HCT116 (cell line): ENCODE measurements around the gene ABCA3. TPM values are rescaled to one million over a fixed set of nuclear protein-coding genes. Genes with fewer than 3 reads are reported as not detected.

Experiments used
- ATAC-seq: fragments of 200-7000 bp; cut with Tn5 transposase; 2 replicates; pipeline ENCODE4 v1.9.1; 2020; ENCODE audit warnings: mild to moderate bottlenecking, moderate library complexity
- BruUV-seq: library from RNA; stranded (reverse); fragments of 400-500 nt; replicated peaks from 2 replicates; lab custom pipeline; 2021; lab: Mats Ljungman, UMichigan
- CTCF ChIA-PET: fragments of 300-600 bp; sonication (Branson Sonifier 250); formaldehyde crosslinking; loops from one replicate; lab custom pipeline; 2021; ENCODE audit warnings: antibody characterized with exemption; lab: Charles Lee
- POLR2A ChIA-PET: fragments of 300-600, 350-600 bp; sonication (Branson Sonifier 250); formaldehyde crosslinking; loops from one replicate; lab custom pipeline; 2021; ENCODE audit warnings: antibody characterized with exemption; lab: Charles Lee
- RAD21 ChIA-PET, 2 experiments: fragments of 300-600 bp; sonication (Branson Sonifier 250); formaldehyde crosslinking; loops; one replicate each; lab custom pipeline; 2023; ENCODE audit warnings: low total read pairs in 2 of 2; ENCODE audit not compliant: uncharacterized antibody in 2 of 2, unreplicated experiment in 2 of 2, low non-redundant PET in 1 of 2; lab: Charles Lee
- DNase-seq: peaks from one replicate; pipeline ENCODE4 v3.0.0-alpha.2; 2010; ENCODE audit warnings: low read depth, low spot score
- H2AFZ ChIP-seq: fragments of 200-600 bp; shearing (Covaris generic), sonication (generic); 2 replicates; pipeline ENCODE4 v1.6.1; 2017; ENCODE audit warnings: low read depth, mixed run types, mixed read lengths, antibody characterized with exemption, low read length; ENCODE audit not compliant: poor library complexity, severe bottlenecking
- H3K27ac ChIP-seq: 2 replicates; pipeline ENCODE4 v1.5.1; 2012; ENCODE audit warnings: low read depth, low read length
- H3K27me3 ChIP-seq: fragments of 200-600 bp; sonication (generic); 2 replicates; pipeline ENCODE4 v1.6.1; 2016; ENCODE audit warnings: mixed run types, low read length, mixed read lengths; ENCODE audit not compliant: insufficient read depth
- H3K36me3 ChIP-seq, 2 experiments: fragments of 200-500 bp in 1 of 2; fragments of 200-600 bp in 1 of 2; sonication (Bioruptor generic) in 1 of 2; sonication (generic) in 1 of 2; 2 replicates each; pipeline versions ENCODE4 v1.5.1 to v1.6.1; 2014 to 2016; ENCODE audit warnings: low read length in 2 of 2, inconsistent platforms in 1 of 2, mixed read lengths in 1 of 2, mixed run types in 1 of 2; ENCODE audit not compliant: insufficient read depth in 2 of 2, control insufficient read depth in 1 of 2
- H3K4me1 ChIP-seq, 2 experiments: fragments of 200-600 bp in 1 of 2; sonication (generic) in 1 of 2; 2 replicates each; pipeline versions ENCODE4 v1.5.1 to v1.6.1; 2012 to 2017; ENCODE audit warnings: low read length in 2 of 2, inconsistent platforms in 1 of 2, mild to moderate bottlenecking in 1 of 2, mixed read lengths in 1 of 2, mixed run types in 1 of 2, moderate library complexity in 1 of 2; ENCODE audit not compliant: insufficient read depth in 2 of 2, control insufficient read depth in 1 of 2
- H3K4me2 ChIP-seq: fragments of 200-600 bp; sonication (generic); 2 replicates; pipeline ENCODE4 v1.6.1; 2017; ENCODE audit warnings: mixed run types, low read length, mixed read lengths
- H3K4me3 ChIP-seq, 2 experiments: fragments of 200-600 bp in 1 of 2; sonication (generic) in 1 of 2; replicated peaks in 1 of 2; 2 replicates each; pipeline ENCODE4 v1.5.1; 2011 to 2016; ENCODE audit warnings: low read length in 2 of 2, control low read depth in 1 of 2, low read depth in 1 of 2, mild to moderate bottlenecking in 1 of 2, mixed read lengths in 1 of 2, mixed run types in 1 of 2
- H3K79me2 ChIP-seq: fragments of 200-600 bp; sonication (generic); 2 replicates; pipeline ENCODE4 v1.6.1; 2017; ENCODE audit warnings: mild to moderate bottlenecking, mixed run types, low read length, moderate library complexity, mixed read lengths; ENCODE audit not compliant: insufficient read depth
- H3K9ac ChIP-seq: fragments of 200-600 bp; sonication (generic); 2 replicates; pipeline ENCODE4 v1.6.1; 2016; ENCODE audit warnings: low read length, mixed read lengths
- H3K9me2 ChIP-seq: fragments of 200-600 bp; sonication (generic), shearing (Covaris generic); 2 replicates; pipeline ENCODE4 v1.6.1; 2017; ENCODE audit warnings: mixed run types, mild to moderate bottlenecking, moderate library complexity; ENCODE audit not compliant: insufficient read depth
- H3K9me3 ChIP-seq, 2 experiments: fragments of 200-500 bp in 1 of 2; fragments of 200-600 bp in 1 of 2; sonication (Bioruptor generic) in 1 of 2; sonication (generic) in 1 of 2; 2 replicates each; pipeline ENCODE4 v1.6.1; 2014 to 2017; ENCODE audit warnings: low read length in 2 of 2, mixed read lengths in 2 of 2, inconsistent platforms in 1 of 2, low read depth in 1 of 2, mild to moderate bottlenecking in 1 of 2, mixed run types in 1 of 2, moderate library complexity in 1 of 2; ENCODE audit not compliant: control insufficient read depth in 1 of 2, insufficient read depth in 1 of 2
- H4K20me1 ChIP-seq: fragments of 200-600 bp; sonication (generic), shearing (Covaris generic); 2 replicates; pipeline ENCODE4 v1.6.1; 2017; ENCODE audit warnings: mixed run types, mild to moderate bottlenecking, moderate library complexity; ENCODE audit not compliant: insufficient read depth
- ATF3 ChIP-seq: IDR thresholded peaks from 2 replicates; pipeline ENCODE4 v1.6.1; 2012
- CBX3 ChIP-seq: IDR thresholded peaks from 2 replicates; pipeline ENCODE4 v1.6.1; 2012; ENCODE audit warnings: low read depth
- EZH2 ChIP-seq: fragments of 200-600 bp; sonication (generic); IDR thresholded peaks from 2 replicates; pipeline ENCODE4 v1.6.1; 2017; ENCODE audit warnings: antibody characterized with exemption, mixed run types
- EZH2phosphoT487 ChIP-seq: fragments of 200-600 bp; IDR thresholded peaks from 2 replicates; pipeline ENCODE4 v1.6.1; 2018; ENCODE audit warnings: antibody characterized with exemption, borderline replicate concordance
- FOSL1 ChIP-seq: IDR thresholded peaks from 2 replicates; pipeline ENCODE4 v1.6.1; 2012; ENCODE audit warnings: low read depth
- JUND ChIP-seq: IDR thresholded peaks from 2 replicates; pipeline ENCODE4 v1.6.1; 2012
- POLR2A ChIP-seq: IDR thresholded peaks from 2 replicates; pipeline ENCODE4 v1.7.0; 2011; ENCODE audit warnings: borderline replicate concordance; ENCODE audit not compliant: insufficient read depth, insufficient read length; ENCODE audit errors: extremely low read depth
- POLR2AphosphoS5 ChIP-seq: IDR thresholded peaks from 2 replicates; pipeline ENCODE4 v1.6.1; 2011; ENCODE audit warnings: mild to moderate bottlenecking, low read depth, low read length, moderate library complexity
- RAD21 ChIP-seq: IDR thresholded peaks from 2 replicates; pipeline ENCODE4 v1.6.1; 2012; ENCODE audit warnings: low read depth, mild to moderate bottlenecking
- SRF ChIP-seq: IDR thresholded peaks from 2 replicates; pipeline ENCODE4 v1.6.1; 2012; ENCODE audit warnings: low read depth
- TCF7L2 ChIP-seq: IDR thresholded peaks from 2 replicates; pipeline ENCODE4 v1.7.0; 2011; ENCODE audit warnings: borderline replicate concordance, inconsistent platforms; ENCODE audit not compliant: insufficient read depth, insufficient read length; ENCODE audit errors: extremely low read depth
- ZFX ChIP-seq: fragments of 450-650 bp; IDR thresholded peaks from 2 replicates; pipeline ENCODE4 v1.6.1; 2017
- ZNF274 ChIP-seq: fragments of 200-500 bp; sonication (Bioruptor generic); IDR thresholded peaks from 2 replicates; pipeline ENCODE4 v1.6.1; 2014; ENCODE audit warnings: mild to moderate bottlenecking, low read depth, low read length, inconsistent platforms
- intact Hi-C: fragments of 100-400 bp; cut with micrococcal nuclease; formaldehyde crosslinking; loops from 2 replicates; pipeline ENCODE4 v1.10.0; 2022
- total RNA-seq: library from RNA; stranded (reverse); gene quantifications from one replicate; pipeline ENCODE4 v1.2.1, GENCODE V29; 2021; ENCODE audit not compliant: unreplicated experiment
- TF ChIP-seq, protein P1 (sequence below): IDR thresholded peaks from 2 replicates; pipeline ENCODE4 v1.6.1; 2011; ENCODE audit warnings: mild to moderate bottlenecking, low read length, moderate library complexity; ENCODE audit not compliant: insufficient replicate concordance; ENCODE audit errors: extremely low read depth
- TF ChIP-seq, protein P2 (sequence below): IDR thresholded peaks from 2 replicates; pipeline ENCODE4 v1.6.1; 2012

ABCA3 gene
- total RNA-seq, 1 experiment from 2014 or later = 5.4 TPM

DNA sequence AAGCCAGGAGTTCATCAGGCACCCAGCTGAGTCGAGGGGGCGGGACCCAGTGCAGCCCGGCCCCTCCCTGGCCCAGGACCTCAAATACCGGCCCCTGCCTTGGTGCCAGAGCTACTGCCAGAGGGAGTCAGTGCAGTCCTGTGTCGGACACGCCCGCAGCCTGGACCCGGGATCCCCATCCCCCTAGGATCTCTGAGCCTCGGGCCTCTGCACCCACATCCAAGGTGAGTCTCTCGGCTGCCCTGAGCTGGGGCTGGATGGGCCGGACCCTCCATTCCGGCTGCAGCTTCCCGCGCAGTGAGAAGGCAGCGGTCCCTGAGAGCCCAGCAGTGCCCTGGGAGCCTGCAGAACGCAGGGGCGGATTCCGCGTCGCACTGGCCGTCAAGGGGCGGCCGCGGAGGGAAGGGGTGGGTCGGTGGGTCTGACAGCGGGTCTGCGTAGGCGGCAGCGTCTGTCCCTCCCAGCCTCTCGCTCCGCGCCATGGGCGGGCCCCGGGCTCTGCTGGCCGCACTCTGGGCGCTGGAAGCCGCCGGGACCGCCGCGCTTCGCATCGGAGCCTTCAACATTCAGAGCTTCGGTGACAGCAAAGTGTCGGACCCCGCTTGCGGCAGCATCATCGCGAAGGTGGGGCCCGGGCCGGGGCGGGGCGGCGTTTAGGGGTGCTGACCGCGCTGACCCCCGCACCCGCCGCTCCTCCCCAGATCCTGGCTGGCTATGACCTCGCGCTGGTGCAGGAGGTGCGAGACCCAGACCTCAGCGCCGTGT, 104.0 kb downstream of the ABCA3 start, which contains the start of gene DNASE1L2 (continued):
- TF ChIP-seq, protein P1, sequence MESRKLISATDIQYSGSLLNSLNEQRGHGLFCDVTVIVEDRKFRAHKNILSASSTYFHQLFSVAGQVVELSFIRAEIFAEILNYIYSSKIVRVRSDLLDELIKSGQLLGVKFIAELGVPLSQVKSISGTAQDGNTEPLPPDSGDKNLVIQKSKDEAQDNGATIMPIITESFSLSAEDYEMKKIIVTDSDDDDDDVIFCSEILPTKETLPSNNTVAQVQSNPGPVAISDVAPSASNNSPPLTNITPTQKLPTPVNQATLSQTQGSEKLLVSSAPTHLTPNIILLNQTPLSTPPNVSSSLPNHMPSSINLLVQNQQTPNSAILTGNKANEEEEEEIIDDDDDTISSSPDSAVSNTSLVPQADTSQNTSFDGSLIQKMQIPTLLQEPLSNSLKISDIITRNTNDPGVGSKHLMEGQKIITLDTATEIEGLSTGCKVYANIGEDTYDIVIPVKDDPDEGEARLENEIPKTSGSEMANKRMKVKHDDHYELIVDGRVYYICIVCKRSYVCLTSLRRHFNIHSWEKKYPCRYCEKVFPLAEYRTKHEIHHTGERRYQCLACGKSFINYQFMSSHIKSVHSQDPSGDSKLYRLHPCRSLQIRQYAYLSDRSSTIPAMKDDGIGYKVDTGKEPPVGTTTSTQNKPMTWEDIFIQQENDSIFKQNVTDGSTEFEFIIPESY = no peak
- no peak for TF ChIP-seq POLR2AphosphoS5
- TF ChIP-seq CBX3 = no peak
- TF ChIP-seq FOSL1 = no peak
- no peak for TF ChIP-seq EZH2
- no peak for TF ChIP-seq ZFX
- no peak for TF ChIP-seq SRF
- TF ChIP-seq ATF3 = no peak

DNA sequence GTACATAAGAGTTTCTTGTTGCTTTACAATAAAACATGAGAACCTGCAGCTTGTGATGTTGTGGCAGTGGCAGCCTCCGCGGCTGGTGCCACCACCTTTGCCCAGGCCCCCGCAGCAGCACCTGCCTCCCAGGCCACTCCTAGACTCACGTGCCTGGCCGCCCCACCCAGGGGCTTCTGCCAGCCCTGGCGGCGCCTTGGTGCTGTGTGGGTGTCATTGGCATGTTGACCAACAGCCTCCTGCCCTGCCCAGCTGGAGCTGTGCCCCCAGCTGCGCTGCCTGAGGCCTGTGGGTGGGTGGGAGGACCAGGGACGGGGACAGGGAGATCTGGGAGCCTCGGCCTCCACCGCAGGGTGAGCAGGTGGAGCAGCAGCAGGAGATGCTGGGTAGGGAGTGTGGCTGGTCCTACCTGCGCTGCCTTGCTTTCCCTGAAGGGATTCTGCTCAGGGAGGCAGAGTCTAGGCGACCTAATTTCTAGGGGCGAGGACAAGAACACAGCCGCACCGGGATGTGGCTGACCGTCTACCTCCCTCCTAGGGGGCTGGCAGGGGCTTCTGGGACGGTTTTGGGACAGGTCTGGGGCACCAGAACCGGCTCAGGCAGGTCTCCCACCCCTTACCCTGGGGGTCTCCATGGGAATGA, 104.7 kb downstream of the ABCA3 start:
- no peaks in the 10 kb centered on the region for H3K9me2 ChIP-seq
- H3K4me1 ChIP-seq = peaks cover 0 to 14% of the 10 kb centered on the region in 2 experiments; a peak in 3 of 4 replicates
- H3K36me3 ChIP-seq = peaks cover 3% of the 10 kb centered on the region in 2 experiments; a peak in 1 of 4 replicates
- ChIA-PET POLR2A (interaction anchor here (1.2 kb wide), 1 partner anchor 16 kb away, joined by 3 read pairs; the partner anchor contains the start of gene ECI1), RAD21 (no interaction called here), CTCF (no interaction called here)
- H3K9me3 ChIP-seq = no peaks in the 10 kb centered on the region
- intact Hi-C loops = no loop called here
- no peak overlapping the region for H2AFZ ChIP-seq
- no peaks in the 10 kb centered on the region for H3K79me2 ChIP-seq
- ATAC-seq = peak; percentile 10; the same call in 1 of the 2 replicates
- TF ChIP-seq, protein P1 = no peak
- TF ChIP-seq RAD21 (no peak), ATF3 (no peak), CBX3 (no peak), ZNF274 (no peak), POLR2A (no peak), JUND (no peak), EZH2 (no peak), EZH2phosphoT487 (no peak), TCF7L2 (no peak), ZFX (no peak), POLR2AphosphoS5 (no peak), FOSL1 (no peak)
- TF ChIP-seq, protein P2, sequence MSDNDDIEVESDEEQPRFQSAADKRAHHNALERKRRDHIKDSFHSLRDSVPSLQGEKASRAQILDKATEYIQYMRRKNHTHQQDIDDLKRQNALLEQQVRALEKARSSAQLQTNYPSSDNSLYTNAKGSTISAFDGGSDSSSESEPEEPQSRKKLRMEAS = no peak
- TF ChIP-seq, all 23 proteins: peak for 0
- Histone ChIP-seq H3K9ac (no peak overlapping the region), H3K27ac (no peak overlapping the region; the same call in 1 of the 2 replicates), H4K20me1 (no peaks in the 10 kb centered on the region), H3K4me3 (no peak overlapping the region), H3K27me3 (no peaks in the 10 kb centered on the region), H3K4me2 (no peak overlapping the region)
- BruUV-seq = no TSS peak
- no peak for DNase-seq
